NCI-H187 (cell line): ENCODE measurements around the gene ACY1.
A peak's percentile ranks its signal among the peaks of the same experiment; 100 is the strongest.

Source experiments
- DNase-seq, 2 experiments: peaks; one replicate each; lab custom pipeline; 2025; lab: John Stamatoyannopoulos, UW

Gene ACY1

DNA sequence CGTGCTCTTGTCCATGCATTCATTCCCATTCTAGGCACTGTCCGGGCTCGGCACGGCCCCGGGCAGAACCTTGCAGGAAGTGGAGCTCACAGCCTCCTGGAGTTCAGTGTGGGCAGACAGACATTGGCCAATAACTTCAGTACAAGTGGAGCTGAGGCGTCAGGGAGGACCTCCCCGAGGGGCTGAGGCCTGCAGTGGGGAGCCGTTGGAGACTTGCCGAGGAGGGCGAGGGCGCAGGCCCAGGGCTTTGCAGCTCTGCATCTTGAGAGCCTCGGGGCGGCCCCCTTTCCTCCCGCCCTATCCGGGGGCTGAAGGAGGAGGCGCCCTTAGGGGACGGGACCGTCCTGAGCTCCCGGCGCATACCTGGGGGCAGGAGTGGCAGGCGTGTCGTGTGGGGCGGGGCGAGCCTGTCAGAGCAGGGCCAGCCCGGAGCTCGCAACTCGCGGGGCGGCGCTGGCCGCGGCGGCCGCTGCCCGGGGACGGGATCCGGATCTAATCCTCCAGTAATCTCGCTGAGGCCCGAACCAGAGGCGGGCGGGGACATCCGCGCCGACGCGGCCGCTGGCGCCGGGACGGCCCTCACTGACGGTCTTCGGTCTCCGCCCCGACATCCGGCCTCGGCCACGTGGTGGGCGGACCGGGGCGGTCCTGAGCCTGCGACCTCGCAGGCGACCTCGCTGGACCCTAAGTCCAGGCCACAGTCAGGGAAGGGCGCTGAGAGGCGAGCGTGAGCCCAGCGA, at the start of gene ACY1:
TSS of gene ACY1 (plus strand) at position 698 of the 740 bp plus-strand sequence. CDS start 530 bp downstream, outside the sequence.
- DNase-seq, result peak in 1 of 2 experiments; percentile 18

DNA sequence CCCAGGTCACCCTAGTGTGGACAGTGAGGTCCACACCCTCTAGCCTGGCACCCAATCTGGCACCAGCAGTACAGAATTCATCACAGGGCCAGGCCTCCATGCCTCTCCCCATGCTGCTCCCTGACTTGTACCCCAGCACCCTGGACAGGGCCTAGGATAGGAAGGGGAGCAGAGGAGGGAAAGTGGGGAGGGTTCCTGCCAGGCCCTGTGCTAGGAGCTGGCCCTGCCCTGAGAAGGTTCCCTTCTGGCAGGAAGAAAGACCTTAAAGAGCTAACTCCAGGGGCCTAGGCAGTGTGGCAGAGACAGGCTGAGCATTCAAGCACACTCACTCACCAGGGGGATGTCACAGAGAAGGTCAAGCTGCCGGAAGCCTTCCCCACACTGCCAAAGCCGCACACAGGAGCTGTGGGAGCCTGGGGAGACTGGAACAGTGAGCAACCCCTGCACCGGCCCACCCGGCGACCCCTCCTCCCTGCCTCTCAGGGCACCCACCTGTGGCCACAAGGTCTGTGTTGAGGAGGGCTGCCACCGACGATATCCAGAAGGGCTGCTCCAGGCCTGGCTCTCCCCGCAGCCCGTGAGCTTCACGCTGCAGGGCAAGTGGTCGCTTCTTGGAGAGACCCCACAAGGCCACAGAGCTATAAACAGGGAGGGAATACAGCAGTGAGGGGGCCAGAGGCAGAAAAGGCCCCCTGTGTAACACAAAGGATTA, 49.0 kb upstream of the ACY1 start:
- no peak for DNase-seq

GRCh38 chr3:51934991-51935885, 48.1 kb upstream of the ACY1 start:
- no peak for DNase-seq

GRCh38 chr3:51935886-51936755, 47.2 kb upstream of the ACY1 start:
- DNase-seq, result no peak

- no peak for DNase-seq
These were observed 46.3 kb upstream of the ACY1 start for GRCh38 chr3:51937014-51937413.

DNA sequence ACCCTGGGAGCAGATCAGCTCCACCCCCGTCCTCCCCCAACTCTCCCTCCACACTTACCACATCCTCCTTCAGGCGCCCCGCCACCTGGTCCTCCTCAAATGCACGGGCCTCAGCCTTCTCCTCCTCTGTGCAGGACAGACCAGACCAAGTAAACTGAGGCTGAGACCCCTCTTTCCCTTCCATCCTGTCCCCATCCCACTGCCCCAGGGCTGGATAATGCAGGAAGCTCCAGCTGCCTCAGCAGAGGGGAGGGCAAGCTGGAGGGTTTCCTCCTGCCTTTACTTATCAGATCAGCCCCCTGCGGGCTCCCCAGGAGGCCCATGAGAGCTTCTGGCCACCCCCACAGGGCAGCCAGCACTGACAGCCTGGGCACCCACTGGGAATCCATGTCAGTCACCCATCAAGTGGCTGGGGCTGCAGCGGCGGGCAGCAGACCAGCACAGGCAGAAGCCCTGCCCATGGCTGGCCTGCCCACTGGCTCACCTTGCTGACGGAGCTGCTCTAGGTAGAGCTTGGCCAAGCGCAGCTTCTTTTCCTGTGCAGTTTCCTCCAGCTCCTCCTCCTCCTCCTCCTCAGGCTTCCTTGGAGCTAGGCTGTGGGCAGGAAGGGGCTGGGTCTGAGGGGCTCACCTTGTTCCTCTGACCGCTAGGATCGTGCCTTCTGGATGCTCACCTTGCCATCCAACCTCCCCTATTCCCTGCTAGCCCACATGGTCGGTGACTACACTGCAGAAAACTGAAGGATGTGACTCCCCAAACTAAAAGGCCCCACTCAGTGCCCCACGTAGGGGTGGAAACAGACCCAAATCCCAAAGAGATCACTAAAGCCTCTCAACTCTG, 45.5 kb upstream of the ACY1 start:
- DNase-seq, result no peak

GRCh38 chr3:51938780-51939425, 44.4 kb upstream of the ACY1 start:
- no peak for DNase-seq

DNA sequence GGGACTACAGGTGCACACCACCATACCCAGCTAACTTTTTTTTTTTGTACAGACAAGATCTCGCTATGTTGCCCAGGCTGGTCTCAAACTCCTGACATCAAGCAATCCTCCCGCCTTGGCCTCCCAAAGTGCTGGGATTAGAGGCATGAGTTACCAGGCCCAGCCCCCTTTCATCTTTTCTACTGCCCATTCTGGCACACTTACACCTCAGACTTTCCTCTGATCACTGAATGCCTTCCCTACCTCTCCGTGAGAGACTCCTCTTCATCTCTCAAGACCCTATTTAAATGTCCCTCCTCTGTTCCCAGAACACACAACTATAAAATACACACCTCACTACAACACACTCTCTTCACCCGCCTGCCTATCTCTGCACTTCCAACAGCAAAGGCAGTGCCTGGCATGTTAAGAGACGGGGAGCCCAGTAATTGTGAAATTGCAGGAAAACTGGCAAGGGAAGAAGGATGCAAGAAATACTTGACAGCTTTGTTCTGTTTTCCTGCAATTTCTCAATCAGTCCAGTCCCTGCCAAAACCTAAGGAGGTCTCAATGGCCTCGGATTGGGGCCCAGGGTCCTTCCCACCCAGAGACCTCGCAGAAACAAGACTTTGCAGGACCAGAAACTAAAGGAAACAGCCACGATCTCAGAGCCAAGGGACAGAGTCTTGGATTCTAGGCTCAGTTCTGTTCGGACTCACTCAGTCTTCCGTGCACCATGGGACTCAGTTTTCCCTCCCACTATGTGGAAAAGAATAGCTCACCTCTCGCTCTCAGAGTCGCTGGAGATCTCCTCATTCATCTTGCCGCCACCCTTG, 42.5 kb upstream of the ACY1 start:
- DNase-seq, result no peak

DNA sequence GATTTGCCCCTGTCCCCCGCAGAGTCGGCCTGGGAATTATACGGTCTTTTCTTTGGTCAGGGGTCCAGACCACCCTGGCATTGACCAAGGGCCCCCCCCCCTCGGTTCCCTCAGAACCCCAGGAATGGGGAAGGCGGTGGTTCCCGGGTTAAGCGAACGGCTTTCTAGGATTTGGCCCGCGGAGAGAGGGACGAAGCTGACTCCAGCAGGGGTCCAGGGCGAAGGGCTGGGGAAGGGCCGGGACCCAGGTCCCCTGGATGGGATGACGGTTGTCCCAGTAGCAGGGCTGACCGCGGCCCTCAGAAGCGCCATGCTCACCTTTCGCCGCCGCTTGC, 41.9 kb upstream of the ACY1 start:
- no peak for DNase-seq

DNA sequence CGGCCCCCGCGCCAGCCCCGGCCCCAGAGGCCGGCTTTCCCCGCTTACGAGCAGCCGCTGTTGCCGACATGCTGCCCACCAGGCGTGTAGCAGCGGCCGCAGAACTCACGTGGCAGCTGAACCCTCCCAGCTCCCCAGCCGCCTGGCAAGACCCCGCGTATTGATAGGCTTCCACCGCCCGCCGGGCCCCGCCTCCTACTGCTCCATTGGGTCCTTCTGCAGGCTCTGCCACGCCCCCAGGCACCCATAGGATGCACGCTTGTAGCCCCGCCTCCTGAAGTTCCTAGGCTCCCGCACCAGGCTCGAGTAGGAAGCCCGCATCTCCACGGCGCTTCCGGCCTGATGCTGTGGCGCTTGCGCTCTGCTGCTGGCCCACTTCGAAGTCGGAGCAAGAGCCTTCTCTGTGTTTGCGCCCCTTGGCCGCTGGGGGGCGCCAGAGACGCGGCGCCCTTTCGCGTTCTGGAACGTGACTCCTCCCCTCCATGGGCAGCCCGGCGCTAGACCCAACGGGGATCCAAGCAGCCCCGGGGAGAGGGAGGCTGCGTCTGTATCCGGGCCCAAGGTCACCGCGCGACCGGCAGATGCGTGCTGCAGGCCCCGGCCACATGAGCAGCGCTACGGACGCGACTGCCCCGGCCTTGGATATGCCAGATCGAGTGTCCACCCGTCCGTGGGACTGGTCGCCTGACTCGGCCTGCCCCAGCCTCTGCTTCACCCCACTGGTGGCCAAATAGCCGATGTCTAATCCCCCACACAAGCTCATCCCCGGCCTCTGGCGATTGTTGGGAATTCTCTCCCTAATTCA, 41.3 kb upstream of the ACY1 start, which contains the start of the genes PARP3 and RRP9:
TSS of gene PARP3 (plus strand) at position 566 of the 805 bp plus-strand sequence. CDS start 993 bp downstream, outside the sequence.
TSS of gene RRP9 (minus strand) at position 107 of the 805 bp plus-strand sequence. CDS start at position 70, 37 bp downstream.
- peak; percentile 96 to 99 for DNase-seq

DNA sequence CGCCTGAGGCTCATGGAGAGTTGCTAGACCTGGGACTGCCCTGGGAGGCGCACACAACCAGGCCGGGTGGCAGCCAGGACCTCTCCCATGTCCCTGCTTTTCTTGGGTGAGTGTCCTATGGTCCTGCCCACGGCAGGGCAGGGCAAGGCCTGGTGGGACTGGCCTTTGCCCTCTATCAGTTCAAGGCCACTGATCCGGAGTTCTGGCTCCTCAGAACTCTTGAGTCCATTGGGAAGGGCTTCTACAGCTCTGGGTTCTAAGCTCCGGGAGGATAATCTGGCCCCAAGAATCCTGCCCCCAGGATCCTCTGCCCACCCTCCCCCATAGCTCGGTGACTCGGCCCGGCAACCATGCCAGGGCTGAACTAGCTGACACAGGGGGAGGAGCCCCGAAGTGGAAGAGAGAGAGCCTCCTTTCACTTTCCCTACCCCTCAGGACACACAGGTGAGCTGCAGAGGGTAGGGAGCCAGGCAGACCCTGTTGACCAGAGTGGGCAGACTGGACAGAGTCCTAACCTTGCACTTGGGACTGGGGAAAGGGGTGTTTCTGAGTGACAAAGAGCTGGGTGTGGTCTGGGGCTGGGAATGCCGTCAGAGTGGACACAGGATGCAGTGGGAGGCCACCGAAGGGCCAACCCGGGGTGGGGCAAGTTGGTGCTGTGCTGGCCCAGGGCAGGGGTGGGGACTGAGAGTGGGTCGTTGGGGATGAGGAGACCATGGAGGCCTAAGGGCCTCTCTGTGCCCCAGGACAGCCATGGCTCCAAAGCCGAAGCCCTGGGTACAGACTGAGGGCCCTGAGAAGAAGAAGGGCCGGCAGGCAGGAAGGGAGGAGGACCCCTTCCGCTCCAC, 40.5 kb upstream of the ACY1 start:
- DNase-seq, result no peak

- no peak for DNase-seq
These were observed 39.6 kb upstream of the ACY1 start for GRCh38 chr3:51943451-51944391.

DNA sequence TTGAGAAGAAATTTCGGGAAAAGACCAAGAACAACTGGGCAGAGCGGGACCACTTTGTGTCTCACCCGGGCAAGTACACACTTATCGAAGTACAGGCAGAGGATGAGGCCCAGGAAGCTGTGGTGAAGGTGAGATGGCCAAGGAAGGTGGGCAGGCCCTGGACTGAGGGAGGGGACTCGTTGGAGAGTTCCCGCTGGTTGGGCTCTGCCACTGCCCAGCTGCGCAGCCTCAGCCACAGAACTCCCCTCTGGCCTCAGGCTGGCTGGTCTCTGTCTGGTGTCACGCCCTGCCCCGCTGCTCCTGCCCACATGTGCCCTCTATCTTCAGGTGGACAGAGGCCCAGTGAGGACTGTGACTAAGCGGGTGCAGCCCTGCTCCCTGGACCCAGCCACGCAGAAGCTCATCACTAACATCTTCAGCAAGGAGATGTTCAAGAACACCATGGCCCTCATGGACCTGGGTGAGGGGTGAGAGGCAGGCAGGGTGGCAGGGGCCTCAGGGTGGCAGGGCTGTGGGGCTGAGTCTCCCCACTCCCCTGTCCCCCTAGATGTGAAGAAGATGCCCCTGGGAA, 38.8 kb upstream of the ACY1 start:
- DNase-seq, result no peak

DNA sequence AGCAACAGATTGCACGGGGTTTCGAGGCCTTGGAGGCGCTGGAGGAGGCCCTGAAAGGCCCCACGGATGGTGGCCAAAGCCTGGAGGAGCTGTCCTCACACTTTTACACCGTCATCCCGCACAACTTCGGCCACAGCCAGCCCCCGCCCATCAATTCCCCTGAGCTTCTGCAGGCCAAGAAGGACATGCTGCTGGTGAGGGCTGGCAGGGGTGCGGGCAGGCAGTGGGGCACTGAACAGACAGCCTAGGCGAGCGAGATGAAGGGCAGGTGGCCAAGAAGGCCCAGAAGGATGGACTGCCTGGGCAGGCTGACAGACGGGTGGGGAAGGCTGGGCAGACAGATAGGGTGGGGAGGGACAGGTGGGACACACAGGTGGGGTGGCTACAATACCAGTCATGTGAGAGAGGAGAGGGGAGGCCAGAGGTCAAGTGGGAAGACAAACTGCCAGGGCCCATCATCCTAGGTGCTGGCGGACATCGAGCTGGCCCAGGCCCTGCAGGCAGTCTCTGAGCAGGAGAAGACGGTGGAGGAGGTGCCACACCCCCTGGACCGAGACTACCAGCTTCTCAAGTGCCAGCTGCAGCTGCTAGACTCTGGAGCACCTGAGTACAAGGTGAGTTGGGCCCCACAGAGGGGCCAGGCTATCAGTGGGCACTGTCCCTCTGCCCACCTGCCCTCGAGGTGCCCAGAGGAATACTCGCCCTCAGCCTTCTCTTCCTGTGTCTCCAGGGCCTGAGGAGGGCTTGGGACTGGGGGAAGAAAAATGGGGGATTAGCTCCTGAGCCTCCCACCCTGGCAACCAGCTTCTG, 38.1 kb upstream of the ACY1 start:
- DNase-seq, result no peak
